HS-27A (cell line): ENCODE results near the gene EPN2.

Experiments
- DNase-seq: peaks from one replicate; pipeline ENCODE4 v3.0.0-alpha.2; 2012; ENCODE audit warnings: low read depth, missing footprints

Gene EPN2

GRCh38 chr17:19294443-19294842 lies 57.3 kb downstream of the EPN2 start:
- DNase-seq, result no peak

DNA sequence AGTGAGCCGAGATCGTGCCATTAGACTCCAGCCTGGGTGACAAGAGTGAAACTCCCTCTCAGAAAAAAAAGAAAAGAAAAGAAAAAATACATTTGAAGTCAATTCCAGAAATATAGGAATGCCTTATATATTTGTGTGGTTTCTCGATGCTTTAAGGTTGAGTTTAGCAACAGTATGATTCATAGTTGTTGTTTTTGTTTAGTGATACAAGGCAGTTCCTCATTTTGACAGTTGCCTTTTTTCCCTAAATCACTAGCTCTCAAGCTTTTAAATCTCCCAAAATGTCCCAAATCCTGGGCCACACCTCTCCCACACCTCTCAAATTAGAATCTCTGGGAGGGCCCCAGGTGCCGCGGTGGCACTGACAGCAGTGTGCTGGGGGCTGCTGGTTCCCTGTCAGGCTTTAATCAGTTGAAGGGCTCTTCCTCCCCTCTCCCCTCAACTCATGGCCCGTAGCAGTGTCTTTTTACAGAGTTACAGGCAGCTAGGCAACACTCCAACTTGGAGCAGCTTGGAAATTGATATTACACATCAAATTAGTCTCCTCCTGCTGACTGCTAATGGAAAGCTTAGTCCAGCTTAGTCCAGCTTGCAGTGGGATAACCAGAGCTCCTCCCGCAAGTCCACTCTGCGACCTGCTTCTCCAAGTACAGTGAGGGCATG lies 58.4 kb downstream of the EPN2 start:
- DNase-seq, result no peak

GRCh38 chr17:19296786-19297778 lies 59.9 kb downstream of the EPN2 start:
- no peak for DNase-seq

DNA sequence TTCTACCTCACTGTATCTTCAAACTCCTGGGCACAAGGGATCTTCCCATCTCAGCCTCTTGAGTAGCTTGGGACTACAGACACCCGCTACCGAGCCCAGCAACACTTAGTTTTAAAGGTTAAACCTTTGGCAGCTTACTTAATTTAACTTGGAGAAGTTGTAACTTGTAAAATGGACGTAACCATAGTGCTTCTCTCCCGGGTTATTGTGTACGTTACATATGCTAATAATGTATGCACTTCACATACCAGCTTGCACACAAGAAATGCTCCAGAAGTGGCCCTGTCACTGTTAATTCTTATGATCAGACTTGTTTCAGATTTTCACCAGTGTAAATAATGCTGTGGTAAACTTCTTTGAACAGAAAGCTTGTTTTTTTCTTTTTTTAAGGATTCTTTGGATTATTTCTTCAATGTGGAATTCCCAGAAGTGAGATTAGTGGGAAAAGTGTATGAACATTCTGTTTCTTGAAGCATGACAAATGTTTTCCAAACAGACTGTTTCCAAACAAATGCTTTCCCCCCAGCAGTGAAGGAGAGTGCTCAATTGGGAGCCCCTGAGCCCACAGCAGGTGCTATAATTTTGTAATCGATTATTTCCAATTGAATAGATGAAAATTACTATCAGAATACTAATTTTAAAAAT lies 61.5 kb downstream of the EPN2 start:
- no peak for DNase-seq

GRCh38 chr17:19299214-19299747 lies 62.1 kb downstream of the EPN2 start:
- no peak for DNase-seq

GRCh38 chr17:19299866-19300265 lies 62.7 kb downstream of the EPN2 start:
- no peak for DNase-seq

DNA sequence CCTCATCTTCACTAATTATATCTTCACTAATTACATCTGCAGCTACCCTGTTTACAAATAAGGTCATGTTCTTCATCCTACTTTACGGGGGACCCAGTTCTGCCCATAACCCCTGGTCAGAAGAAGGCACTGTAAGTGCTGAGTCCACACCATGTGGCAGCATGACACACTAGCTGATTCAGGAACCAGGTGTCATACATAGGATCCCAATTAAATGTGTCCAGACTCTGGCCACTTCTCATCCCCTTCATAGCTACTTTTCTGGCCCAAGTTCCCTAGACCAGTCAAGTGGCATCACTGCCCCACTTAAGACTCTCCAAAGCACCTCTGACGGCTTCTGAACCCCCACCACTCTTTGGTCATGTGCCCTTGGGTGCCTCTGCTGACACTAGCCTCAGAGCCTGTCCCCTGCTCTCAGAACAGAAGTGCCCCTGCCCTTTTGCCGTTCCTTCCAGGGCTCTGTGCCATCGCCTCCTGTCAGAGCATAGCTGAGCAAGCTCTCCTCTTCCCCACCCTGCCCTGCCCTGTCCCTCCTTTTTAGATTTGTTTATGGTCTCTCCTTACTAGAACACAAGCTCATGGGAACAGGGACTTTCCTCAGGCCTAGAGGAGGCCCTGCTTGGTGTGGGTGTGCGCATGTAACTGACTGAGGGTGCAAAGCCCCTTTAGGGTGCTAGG lies 64.2 kb downstream of the EPN2 start:
- DNase-seq, result no peak

- DNase-seq, result no peak
Observed at GRCh38 chr17:19301973-19302372, 64.8 kb downstream of the EPN2 start.

GRCh38 chr17:19302791-19303331 lies 65.7 kb downstream of the EPN2 start:
- DNase-seq, result no peak

DNA sequence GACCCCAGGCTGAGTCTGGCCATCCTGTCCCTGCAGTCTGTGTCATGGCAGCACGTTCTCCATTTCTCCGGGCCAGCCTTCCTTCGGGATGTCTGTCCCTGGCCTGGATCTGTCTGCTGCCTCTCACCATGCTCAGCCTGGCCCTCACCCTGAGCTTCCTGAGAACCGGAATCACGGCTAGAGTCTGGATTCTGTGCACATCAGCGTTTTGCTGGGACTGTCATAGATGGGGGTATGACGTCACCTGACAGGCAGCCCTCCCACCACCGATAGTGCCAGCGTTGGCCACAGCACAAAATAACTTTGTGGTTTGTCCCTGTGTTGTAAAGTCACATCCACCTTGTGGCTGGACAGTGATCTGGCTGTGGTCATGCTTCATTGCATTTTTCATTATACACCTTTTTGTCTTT lies 66.2 kb downstream of the EPN2 start:
- DNase-seq, result no peak

- no peak for DNase-seq
Observed at GRCh38 chr17:19304209-19304608, 67.0 kb downstream of the EPN2 start.

DNA sequence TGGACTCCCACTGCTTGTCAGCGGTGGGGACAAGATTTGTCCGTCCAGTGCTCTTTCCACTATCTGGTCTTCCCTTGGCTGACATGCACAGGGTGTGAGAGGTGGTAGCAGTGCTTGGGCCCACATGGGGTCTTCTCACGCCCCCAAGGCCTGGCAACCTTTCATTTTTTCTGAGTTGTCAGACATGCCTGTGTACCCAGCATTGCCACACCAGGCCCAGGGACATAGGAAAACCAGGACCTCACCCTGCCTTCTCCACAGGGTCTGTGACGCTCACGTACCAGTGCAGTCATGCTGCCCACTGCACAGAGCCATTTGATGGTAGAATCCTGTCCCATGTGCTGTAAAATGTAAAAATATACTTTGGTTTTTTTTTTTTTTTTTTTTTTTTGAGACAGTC lies 67.6 kb downstream of the EPN2 start:
- DNase-seq, result no peak

DNA sequence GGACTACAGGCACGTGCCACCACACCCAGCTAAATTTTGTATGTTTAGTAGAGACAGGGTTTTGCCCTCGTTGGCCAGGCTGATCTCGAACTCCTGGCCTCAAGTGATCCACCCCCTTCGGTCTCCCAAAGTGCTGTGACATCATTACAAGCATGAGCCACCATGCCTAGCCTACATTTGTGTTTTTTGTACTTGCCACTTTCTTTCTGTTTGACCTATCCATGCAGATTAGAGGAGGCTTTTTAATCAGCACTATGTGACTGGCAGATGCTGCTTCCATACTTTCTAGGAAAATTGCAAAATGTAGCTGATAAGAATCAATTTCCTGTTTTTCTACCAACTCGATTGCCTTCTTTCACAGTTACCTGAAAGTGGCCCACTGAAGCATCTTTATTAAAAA lies 68.1 kb downstream of the EPN2 start:
- no peak for DNase-seq

- DNase-seq, result no peak
Observed at GRCh38 chr17:19305761-19306159, 68.6 kb downstream of the EPN2 start.

- no peak for DNase-seq
Observed at GRCh38 chr17:19306160-19307111, 69.3 kb downstream of the EPN2 start.

DNA sequence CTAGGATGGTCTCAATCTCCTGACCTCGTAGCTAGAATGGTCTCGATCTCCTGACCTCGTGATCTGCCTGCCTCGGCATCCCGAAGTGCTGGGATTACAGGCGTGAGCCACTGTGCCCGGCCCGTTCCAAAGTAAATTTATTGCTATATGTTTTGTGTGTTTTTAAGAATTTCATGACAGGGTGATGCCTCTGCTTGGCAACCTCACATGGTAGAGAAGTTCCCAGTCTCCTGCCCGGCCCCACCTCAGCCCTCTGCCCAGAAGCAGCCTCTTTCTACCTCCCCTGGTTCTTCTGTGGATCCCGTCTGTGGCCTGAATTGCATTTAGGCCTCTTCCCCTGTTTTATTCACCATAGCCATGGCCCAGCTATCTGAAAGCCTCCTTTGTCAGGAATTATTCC lies 70.4 kb downstream of the EPN2 start:
- no peak for DNase-seq

- no peak for DNase-seq
Observed at GRCh38 chr17:19308398-19308797, 71.2 kb downstream of the EPN2 start.

- DNase-seq, result no peak
Observed at GRCh38 chr17:19309701-19310100, 72.5 kb downstream of the EPN2 start.

DNA sequence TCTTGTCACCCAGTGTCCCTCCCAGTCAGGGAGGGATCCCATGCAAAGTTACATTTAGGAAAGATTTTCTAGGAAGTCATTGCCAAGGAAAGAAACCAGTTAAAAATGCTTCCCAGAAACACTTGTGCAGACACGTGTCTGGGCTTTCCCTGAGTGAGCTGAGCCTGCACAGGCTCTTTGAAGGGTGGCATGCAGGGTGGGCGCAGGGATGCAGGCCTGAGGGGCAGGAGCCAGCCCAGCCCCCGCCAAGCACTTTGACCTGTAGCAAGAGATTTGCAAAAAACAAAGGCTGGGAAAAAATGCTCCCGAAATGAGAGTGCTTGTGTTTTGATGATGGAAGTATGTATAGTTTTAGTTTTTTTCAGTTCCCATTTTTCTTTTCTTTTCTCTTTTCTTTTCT lies 73.0 kb downstream of the EPN2 start:
- DNase-seq, result no peak

GRCh38 chr17:19311016-19311415 lies 73.8 kb downstream of the EPN2 start:
- no peak for DNase-seq
